GM19351 (cell line): ENCODE results near the gene EIF4G3.
"Not testable (repeated sequence)": the region's sequence is repeated elsewhere in the genome, so short reads cannot be mapped to it uniquely, and the experiment has no call there.

Experiments
- ATAC-seq: cut with Tn5 transposase; IDR thresholded peaks from one replicate; pipeline ENCODE4 v1.9.1; 2021; ENCODE audit warnings: mild to moderate bottlenecking, moderate library complexity; ENCODE audit not compliant: unreplicated experiment

Gene EIF4G3

DNA sequence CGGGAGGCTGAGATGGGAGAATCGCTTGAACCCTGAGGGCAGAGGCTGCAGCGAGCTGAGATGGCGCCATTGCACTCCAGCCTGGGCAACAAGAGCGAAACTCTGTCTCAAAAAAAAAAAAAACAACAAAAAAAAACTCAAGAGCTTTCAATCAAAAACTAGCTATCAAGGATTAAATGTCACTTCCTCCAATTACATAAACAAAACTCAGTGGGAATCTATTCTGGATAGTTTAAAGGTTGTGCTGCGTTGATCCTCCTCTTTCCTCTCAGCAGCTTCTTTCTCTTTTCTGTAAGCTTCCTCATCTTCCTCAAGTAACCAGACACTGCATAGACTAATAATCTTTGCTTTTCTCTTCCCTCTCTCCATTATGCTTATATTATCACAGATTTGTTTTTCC is 20.7 kb downstream of the EIF4G3 start:
- no peak for ATAC-seq

DNA sequence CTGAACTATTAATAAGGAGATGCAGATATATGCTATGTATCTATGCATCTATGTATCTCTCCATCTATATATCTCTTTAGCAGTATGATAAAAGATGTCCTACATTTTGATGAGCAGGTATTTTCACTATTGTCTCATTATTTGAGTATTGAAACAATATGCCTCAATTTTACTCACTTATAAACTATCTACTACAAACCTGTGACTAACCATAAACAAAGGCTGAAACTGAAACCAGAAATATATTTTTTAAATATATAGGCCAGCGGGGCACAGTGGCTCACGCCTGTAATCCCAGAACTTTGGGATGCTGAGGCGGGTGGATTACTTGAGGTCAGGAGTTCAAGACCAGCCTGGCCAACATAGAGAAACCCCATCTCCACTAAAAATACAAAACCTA is 22.0 kb downstream of the EIF4G3 start:
- ATAC-seq = no peak

DNA sequence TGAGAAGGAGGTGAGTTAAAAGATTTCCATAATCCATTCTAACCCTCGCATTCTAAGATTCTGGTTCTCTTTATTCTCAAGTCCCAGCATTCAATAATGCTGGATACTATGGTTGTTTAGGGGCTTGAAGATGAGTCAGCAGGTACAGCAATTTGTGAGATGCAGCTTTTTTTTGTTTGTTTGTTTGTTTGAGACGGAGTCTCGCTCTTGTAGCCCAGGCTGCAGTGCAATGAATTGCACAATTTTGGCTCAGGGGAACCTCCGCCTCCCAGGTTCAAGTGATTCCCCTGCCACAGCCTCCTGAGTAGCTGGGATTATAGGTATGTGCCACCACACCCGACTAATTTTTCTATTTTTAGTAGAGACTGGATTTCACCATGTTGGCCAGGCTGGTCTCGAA is 23.3 kb downstream of the EIF4G3 start:
- no peak for ATAC-seq

DNA sequence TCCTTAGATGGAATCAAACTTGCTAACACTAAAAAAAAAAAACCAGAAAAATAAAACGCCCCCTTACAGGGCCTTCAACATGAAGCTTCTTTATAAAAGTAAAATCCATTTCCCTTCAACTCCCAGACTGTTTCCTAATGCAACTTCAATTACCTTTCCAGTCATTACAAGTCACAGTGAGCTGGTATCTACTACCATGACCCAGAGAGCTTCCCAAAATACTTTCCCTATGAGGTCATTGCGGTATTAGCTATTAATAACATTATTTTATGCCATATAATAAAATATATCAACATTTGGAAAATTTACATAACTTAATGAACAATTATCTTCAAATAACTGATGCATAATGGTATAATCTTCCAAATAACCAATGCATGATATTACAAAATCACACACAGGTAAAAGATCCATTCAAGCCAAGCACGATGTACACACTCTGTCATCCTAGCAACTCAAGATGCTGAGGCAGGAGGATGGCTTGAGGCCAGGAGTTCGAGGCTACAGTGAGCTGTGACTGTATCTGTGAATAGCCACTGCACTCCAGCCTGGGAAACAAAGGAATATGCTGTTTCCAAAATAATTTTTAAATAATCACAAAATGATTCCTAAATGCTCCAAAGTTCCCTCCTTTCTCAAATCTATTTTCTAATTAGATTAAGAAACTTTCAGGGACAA is 24.1 kb downstream of the EIF4G3 start:
- ATAC-seq = no peak

DNA sequence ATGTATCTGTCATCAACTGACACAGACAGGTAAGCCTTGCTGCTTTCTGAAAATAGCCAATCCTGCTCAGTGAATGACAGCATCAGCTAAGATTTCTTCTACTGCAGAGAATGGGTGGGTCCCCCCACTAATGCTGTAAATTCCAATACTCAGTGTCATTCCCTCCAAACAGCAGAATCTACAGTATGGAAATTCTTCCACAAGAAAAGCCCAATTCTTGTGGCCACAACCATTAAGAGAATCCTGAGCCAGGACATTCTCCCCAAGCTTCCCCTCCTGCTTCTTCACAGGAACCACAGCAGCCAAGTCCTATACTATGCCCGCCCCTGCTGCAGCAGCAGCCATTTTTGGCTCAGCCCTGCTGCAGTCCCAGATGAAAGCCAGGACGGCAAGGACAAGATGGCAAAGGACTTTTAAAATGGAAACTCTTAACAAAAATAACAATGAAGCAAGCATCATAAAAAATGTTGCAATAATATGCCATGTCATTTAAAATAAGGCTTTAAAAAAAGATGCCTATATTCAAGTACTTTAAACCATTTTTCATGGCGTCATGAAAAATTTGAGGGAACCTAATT is 26.8 kb downstream of the EIF4G3 start:
- ATAC-seq = no peak

DNA sequence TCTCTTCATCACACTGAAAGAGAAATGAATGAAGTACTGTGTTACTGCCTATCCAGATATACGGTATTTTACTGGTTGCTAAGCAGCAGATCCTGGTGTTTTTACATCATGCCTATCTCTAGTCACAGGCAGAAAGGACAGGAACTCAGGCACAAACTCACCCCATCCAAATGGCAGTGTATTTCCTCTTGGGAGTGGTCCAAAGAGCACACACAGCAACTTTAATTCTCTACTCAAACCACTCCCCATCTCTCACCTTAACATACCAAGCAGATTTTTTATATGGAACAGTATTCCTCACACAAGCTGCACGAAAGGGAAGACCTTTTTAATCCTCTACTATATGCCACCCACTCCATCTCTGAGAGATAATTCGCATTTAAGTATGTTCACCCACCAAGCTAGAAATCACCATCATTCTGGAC is 27.3 kb downstream of the EIF4G3 start:
- ATAC-seq = no peak

DNA sequence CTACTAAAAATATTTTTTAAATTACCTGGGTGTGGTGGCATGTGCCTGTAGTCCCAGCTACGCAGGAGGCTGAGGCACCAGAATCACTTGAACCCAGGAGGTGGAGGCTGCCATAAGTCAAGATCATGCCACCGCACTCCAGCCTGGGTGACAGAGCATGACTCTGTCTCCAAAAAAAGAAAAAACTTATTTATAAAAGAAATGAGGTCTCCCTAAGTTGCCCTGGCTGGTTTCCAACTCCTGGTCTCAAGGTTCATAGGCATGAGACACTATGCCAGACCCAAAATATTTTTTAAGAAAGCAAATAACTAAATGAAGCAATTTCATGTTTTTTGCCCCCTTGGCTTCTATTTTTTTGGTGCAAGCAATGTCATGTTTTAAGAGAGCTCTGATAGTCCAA is 32.9 kb downstream of the EIF4G3 start:
- no peak for ATAC-seq

DNA sequence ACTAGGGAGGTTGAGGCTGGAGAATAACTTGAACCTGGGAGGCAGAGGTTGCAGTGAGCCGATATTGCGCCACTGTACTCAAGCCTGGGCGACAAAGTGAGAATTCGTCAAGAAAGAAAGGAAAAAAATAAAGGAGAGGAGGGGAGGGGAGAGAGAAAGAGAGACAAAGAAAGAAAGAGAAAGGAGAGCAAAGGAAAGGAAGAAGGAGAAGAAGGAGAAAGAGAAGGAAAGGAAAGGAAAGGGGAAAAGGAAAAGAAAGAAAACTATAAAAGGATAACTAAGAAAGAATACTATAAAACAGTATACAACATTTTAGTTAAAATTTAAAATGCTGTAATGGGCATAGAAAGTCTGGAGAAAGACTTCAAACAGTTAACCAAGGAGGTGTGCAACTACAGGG is 33.6 kb downstream of the EIF4G3 start:
- ATAC-seq = no peak

DNA sequence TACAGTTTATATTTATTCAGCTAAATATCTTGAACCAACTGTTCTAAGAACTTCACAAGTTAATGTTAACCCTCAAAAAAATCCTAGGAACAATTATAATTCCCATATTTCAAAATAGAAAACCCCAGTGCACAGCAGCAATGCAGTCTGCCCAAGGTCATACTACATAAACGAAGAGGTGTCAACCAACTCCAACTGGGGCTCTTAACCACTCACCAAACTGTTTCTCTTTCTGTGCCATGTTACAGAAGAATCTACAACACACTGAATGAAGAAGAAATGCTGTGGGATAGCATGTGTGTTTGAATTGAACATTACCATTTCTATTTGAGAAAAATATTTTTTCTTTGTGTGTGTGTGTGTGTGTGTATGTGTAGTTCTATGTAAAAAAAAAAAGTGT is 35.7 kb downstream of the EIF4G3 start:
- ATAC-seq = no peak

DNA sequence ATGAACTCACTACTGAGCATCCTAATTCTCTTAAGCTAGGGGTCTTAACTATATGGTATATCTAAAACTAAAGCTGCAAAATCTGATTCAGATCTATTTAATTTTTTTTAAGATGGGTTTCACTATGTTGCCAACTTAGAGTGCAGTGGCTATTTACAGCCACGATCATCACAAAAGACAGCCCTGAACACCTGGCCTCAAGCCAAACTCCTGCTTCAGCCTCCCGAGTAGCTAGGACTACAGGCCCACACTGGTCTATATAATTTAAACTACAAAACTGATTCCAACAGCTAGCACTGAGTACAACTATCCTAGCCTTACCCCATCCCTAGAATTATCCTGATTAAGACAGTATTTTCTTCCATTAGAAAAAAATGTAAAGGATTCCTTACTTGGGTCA is 37.1 kb downstream of the EIF4G3 start:
- ATAC-seq = no peak

DNA sequence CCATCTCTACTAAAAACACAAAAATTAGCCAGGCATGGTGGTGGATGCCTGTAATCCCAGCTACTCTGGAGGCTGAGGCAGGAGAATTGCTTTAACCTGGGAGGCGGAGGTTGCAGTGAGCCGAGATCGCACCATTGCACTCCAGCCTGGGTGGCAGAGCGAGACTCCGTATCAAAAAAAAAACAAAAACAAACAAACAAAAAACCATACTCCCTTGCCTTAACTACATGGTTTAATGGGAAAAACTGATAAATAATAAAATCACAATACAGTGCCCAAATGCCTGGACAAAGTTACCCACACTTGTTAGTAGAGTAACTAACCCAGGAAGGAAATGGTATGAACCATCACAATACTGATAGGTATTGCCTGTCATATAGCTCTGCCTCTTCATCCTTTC is 40.4 kb downstream of the EIF4G3 start:
- not testable (repeated sequence) for ATAC-seq

DNA sequence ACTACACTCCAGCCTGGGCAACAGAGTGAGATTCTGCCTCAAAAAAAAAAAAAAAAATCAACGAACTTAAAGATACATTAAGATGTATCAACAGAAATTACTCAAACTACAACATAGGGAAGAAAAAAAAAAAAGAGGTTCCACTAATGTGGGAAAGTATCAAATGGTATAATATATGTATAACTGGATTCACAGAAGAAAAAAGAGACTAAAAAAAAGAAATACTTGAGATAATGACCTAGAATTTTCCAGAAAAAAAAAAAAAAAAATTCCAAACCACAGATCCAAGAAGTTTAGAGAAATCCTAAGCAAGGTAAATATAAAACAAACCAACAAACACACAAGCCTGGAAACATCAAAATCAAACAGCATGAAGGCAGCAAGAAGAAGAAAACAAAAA is 45.5 kb downstream of the EIF4G3 start:
- ATAC-seq = no peak

DNA sequence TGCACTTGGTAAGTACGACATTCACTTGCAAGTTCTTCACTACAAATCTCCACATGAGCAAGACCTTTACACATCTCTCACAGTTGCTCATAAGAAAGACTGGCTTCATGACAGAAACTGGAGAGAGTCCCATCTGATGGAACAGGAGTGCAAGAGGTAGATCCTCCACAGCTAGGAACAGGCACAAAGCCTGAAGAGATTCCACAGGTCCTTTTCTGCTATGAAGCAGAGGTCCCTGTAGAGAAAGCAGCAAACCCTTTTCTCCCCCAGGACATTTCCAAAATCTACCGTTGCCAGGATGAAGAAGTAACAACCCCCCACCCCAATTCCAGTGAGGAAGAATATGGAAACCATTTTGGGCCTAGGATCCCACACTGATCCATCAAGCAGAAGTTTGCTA is 47.3 kb downstream of the EIF4G3 start:
- ATAC-seq = no peak

DNA sequence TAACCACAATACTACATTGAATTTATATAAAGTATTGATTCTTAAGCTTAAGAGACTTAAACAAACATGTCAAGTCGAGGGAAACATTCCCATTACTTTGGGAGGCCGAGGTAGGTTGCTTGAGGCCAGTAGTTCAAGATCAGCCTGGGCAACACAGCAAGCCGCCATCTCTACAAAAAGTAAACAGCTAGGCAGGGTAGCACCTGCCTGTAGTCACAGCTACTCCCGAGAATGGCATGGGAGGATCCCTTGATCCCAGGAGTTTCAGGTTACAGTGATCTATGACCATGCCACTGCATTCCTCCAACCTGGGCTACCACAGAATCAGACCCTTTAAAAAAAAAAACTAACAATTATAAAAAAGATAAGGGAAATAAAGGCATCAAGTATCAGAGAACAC is 50.4 kb downstream of the EIF4G3 start:
- ATAC-seq = no peak

DNA sequence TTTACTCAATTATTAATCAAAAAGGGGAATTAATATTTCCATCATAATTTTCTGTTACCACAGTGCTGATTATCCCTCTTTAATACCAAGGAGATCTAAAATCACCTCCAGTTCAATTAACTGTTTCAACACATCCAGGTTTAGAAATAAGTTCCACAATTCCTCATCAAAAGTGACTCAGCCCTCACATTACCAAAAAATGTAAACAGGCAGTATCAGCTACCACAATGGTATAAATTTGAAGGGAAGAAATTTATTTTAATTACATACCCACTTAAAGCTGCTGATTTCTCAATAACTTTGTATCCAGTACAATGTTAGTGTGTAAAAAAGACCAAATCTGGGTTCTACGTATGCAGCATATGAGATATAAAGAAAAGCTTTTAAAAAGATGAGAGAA is 51.9 kb downstream of the EIF4G3 start:
- ATAC-seq = no peak

DNA sequence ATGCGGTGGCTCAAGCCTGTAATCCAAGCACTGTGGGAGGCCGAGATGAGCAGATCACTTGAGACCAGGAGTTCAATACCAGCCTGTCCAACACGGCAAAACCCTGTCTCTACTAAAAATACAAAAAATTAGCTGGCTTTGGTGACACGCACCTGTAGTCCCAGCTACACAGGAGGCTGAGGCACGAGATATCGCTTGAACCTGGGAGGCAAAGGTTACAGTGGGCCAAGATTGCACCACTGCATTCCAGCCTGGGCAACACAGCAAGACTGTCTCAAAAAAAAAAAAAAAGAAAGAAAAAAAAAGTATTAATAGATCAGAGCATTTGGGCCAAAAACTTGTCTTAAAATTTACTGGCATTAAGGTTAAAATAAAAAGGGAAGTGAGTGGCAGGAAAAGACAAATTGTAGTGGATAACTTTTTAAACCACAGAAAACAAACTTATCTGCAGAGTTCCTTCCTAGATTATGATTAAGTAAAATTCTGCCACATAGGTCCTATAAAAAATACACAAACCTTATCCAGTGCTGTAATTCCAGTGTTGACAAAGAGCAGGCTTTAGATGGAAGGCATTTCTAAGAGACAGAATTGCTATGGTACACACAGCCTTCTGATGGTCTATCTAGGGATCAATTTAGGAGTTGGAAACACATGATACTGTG is 53.3 kb downstream of the EIF4G3 start:
- no peak for ATAC-seq

DNA sequence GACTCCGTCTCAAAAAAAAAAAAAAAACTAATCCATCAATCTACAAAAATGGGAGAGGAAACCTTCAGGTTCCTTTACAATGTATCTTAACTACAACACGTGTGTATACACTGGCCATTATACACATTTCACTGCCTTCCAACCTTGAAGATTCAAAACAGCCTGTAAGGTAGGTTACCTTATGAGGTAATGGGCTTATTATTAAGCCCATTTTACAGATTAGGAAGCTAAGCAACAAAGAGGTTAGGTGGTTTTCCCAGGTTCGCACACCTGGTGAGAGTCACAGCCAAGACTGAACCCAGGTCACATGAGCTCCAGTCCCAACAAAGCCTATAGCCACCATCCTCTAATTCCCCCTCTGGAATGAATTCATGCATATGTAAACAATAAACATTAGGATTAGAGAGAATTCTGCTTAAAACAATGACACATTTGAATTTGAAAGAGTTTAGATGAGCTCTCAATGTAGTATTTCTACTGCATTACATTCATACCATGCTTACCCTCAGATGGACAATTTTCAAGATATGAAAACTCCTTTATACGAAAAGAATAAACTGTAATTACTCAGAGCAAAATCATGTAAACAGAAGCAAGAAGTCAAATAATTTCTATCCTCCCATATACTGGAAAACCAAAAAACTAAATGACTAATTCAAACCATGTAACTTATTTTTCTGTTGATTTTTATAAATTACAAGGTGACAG is 54.8 kb downstream of the EIF4G3 start:
- ATAC-seq = no peak

DNA sequence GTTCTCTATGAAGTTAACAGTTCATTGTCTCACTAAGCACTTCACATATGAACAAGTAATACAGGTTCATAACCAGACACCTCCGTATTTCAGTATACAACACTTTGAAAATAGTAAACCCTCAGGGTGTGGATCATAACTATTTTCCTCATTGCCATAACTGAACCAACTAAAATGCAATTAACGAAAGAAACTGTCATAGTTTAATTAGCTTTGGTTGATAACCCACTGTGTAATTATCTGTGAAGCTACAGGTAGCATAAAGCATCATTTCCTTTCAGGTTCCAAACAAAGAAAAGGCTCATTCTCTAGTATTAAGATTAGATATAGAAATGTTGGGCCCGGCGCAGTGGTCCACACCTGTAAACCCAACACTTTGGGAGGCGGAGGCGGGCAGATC is 58.5 kb downstream of the EIF4G3 start:
- no peak for ATAC-seq

DNA sequence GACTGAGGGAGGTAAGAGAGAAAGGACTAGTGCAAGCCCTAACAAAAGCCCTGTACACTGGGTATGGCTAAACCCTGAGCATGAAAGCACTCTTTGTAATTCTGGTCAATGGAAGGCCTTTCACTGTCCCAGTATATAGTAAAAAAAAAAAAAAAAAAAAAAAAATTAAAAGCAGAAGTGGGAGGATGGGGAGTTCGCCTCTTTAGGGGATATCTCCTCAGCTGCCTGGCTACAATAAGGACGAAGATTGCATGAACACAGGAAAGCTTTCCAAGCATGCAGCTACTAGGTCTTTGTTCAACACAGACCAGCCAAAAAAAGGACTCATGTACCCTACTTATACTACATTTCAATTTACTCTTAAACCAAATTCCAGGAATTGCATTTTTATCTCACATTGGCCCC is 59.1 kb downstream of the EIF4G3 start:
- ATAC-seq = no peak

DNA sequence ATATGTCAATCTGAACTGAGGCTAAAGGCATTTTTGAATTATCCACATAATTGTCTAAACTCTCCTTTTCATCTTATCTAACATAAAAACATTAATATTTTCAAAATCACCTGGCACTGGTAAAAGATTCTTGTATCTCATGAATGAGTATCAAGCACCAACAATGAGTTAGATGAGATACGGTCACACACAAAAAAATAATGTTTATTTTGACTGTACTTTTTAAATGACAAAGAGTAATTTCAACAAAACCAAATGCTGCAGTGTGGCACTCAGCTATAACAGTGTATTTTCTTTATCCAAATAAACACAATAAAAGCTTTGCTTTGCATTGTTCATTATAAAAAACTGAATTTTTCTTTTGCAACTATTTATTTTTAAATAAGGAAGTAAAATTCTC is 59.5 kb downstream of the EIF4G3 start:
- ATAC-seq = no peak

DNA sequence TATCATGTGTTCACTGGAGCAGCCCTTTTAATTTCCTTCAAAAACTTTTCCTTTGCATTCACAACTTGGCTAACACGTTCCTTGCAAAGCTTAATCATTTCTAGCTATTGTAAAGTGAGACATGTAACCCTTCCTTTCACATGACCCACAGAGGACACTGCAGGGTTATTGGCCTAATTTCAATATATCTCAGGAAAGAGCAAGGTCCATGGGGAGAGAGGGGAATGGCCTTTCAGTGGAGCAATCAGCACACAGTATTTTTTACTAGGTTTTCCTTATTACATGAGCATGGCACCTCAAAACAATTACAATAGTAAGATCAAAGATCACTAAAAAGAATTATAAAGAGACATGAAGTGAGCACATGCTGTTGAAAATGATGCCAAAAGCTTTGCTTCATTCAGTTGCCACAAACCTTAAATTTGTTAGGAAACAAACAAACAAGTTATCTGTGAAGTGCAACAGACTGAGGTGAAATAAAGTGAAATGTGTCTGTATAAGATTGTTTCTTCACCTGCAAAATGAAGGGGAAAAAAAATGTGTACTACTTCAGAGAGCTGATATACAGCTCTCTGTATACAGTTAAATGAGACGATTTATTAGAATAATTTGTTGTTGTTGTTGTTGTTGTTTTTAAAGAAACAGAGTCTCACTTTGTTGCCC is 61.5 kb downstream of the EIF4G3 start:
- ATAC-seq = no peak
